ENCODE results near the gene HPGDS.

- TF ChIP-seq CTCF (IDR thresholded peaks at IDR 0.05), result no peak
- TF ChIP-seq POLR2AphosphoS5 (IDR thresholded peaks at IDR 0.05), result no peak
- no peak for TF ChIP-seq POLR2A (IDR thresholded peaks at IDR 0.05; ENCODE audit: low read depth)
Measured at GRCh38 chr4:94365304-94365703, 22.7 kb upstream of the HPGDS start.
